ENCODE measurements around the gene SEPTIN12.

The SEPTIN12 gene

GRCh38 chr16:4802659-4803287, 14.6 kb upstream of the SEPTIN12 start:
- DNase-seq (ENCODE audit: low spot score) = peak; percentile 97
- TF ChIP-seq CTCF (IDR thresholded peaks at IDR 0.05; ENCODE audit: extremely low read depth, missing control alignments) = no peak

- peak; percentile 90 for DNase-seq (ENCODE audit: low spot score)
These were observed 14.0 kb upstream of the SEPTIN12 start, which contains the start of gene ROGDI for GRCh38 chr16:4801962-4802658. ROGDI (minus strand) TSS chr16:4802633; CDS start chr16:4802571, 62 bp downstream.

GRCh38 chr16:4801051-4801961, 13.2 kb upstream of the SEPTIN12 start:
- TF ChIP-seq CTCF (IDR thresholded peaks at IDR 0.05; ENCODE audit: extremely low read depth, missing control alignments) = no peak

More at GRCh38 chr16:4801962-4802658, 14.0 kb upstream of the SEPTIN12 start, which contains the start of gene ROGDI:
- no peak for TF ChIP-seq CTCF (IDR thresholded peaks at IDR 0.05; ENCODE audit: extremely low read depth, missing control alignments)

GRCh38 chr16:4800290-4801041, 12.3 kb upstream of the SEPTIN12 start:
- DNase-seq (ENCODE audit: low spot score) = peak; percentile 75
- TF ChIP-seq CTCF (IDR thresholded peaks at IDR 0.05; ENCODE audit: extremely low read depth, missing control alignments) = no peak

More at GRCh38 chr16:4801051-4801961, 13.2 kb upstream of the SEPTIN12 start:
- DNase-seq (ENCODE audit: low spot score) = no peak

GRCh38 chr16:4799171-4799855, 11.2 kb upstream of the SEPTIN12 start:
- DNase-seq (ENCODE audit: low spot score) = no peak
- TF ChIP-seq CTCF (IDR thresholded peaks at IDR 0.05; ENCODE audit: extremely low read depth, missing control alignments) = no peak

- DNase-seq (ENCODE audit: low spot score) = no peak
- TF ChIP-seq CTCF (IDR thresholded peaks at IDR 0.05; ENCODE audit: extremely low read depth, missing control alignments) = no peak
These were observed 10.3 kb upstream of the SEPTIN12 start for GRCh38 chr16:4798456-4798855.
